Measurements from ENCODE around the gene CLPTM1. TPM values are rescaled to one million over a fixed set of nuclear protein-coding genes. Genes with fewer than 3 reads are reported as not detected.

The CLPTM1 gene
- total and polyA plus RNA-seq, 2 donors (not counting 1 experiment from before 2014, with no cell fraction given), result 121 to 129 TPM

DNA sequence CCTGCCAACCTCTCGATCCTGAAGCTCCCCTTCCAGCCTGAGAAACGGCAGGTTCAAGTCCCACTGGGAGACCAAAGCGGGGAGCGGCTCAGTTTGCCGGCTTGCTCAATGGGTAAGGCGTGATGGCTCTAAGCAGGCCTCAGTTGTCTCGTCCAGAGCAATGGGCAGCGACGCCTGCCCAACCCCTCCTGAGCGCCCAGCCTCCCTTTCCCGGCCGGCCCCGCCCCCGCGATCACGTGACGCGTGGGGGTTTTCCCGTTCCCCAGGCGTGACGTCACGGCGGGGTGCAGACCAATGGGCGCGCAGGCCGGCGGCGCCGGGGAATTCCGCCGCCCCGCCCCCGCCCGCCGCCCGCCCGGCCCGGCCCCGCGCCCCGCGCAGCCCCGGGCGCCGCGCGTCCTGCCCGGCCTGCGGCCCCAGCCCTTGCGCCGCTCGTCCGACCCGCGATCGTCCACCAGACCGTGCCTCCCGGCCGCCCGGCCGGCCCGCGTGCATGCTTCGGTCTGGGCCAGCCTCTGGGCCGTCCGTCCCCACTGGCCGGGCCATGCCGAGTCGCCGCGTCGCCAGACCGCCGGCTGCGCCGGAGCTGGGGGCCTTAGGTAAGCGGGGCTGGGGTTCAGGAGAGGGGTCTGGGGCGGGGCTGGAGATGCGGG is 46.0 kb downstream of the CLPTM1 start, which contains the start of gene RELB:
Gene RELB (plus strand): TSS at position 378 of the 653 bp plus-strand sequence. CDS start 116 bp downstream, at position 494.
- Histone ChIP-seq H3K36me3 (replicated peaks in 1 of 2; ENCODE audit: control extremely low read depth in 1 of 2, control insufficient read depth in 1 of 2, extremely low read depth in 1 of 2, insufficient read depth in 2 of 2, low read length in 1 of 2) (peaks cover 3 to 16% of the 10 kb centered on the region in 2 experiments), H3K4me3 (ENCODE audit: control extremely low read depth in 1 of 5, extremely low read depth in 1 of 5, insufficient read depth in 1 of 5, low read depth in 2 of 5, low read length in 4 of 5) (peak within 1 kb of the TSS in 4 of 5 experiments; percentile 75 to 95 (median 82)), H3K27me3 (replicated peaks in 1 of 4; ENCODE audit: control extremely low read depth in 1 of 4, control insufficient read depth in 3 of 4, insufficient read depth in 4 of 4, low read length in 3 of 4) (no peaks in the 10 kb centered on the region), H3K79me2 (ENCODE audit: control insufficient read depth, insufficient read depth, low read length) (peaks cover 44% of the 10 kb centered on the region), H3K9ac (ENCODE audit: low read length) (peak within 1 kb of the TSS; percentile 100), H3K27ac (ENCODE audit: low read length in 2 of 2) (peak within 1 kb of the TSS; percentile 100), H4K20me1 (ENCODE audit: control insufficient read depth, insufficient read depth, low read length, poor library complexity, severe bottlenecking) (peaks cover 32% of the 10 kb centered on the region), H2AFZ (ENCODE audit: insufficient read depth, low read depth, low read length, poor library complexity, severe bottlenecking) (peak within 1 kb of the TSS; percentile 58), H3K4me2 (replicated peaks; ENCODE audit: low read depth, low read length, poor library complexity, severe bottlenecking) (peak within 1 kb of the TSS; percentile 92), H3K4me1 (ENCODE audit: control insufficient read depth in 2 of 2, insufficient read depth in 2 of 2, low read length in 2 of 2) (peaks cover 13 to 15% of the 10 kb centered on the region in 2 donors), H3K9me3 (ENCODE audit: control extremely low read depth in 1 of 3, control insufficient read depth in 2 of 3, insufficient read depth in 1 of 3, low read length in 2 of 3) (no peaks in the 10 kb centered on the region)
- POLR2A ChIA-PET, result interaction anchor here (0.6 to 2.1 kb wide), 18 partner anchors 11 to 177 kb away, joined by 3 to 18 read pairs (median 9); partner anchors contain the start of genes CLASRP, CLPTM1, GEMIN7 and PPP1R37
- DNase-seq, result peak; percentile 96
- Mint-ChIP-seq H3K4me3 (peak within 1 kb of the TSS; percentile 96), H3K4me1 (peaks cover 32% of the 10 kb centered on the region), H3K9me3 (ENCODE audit: insufficient read depth) (no peaks in the 10 kb centered on the region), H3K27me3 (no peaks in the 10 kb centered on the region), H3K27ac (peak within 1 kb of the TSS; percentile 97)
- ATAC-seq (ENCODE audit: low read depth), result peak; percentile 48
- intact Hi-C loops (cut with micrococcal nuclease), result loop anchor here (1.0 to 5.0 kb wide), 3 partner anchors 74 to 406 kb away; partner anchors contain the start of genes POLR1G and PPP1R13L
- CTCF ChIA-PET, result interaction anchor here (0.9 to 1.5 kb wide), 11 partner anchors 12 to 58 kb away, joined by 3 to 7 read pairs (median 3); no protein-coding TSS in a partner anchor
- TF ChIP-seq, protein P1, sequence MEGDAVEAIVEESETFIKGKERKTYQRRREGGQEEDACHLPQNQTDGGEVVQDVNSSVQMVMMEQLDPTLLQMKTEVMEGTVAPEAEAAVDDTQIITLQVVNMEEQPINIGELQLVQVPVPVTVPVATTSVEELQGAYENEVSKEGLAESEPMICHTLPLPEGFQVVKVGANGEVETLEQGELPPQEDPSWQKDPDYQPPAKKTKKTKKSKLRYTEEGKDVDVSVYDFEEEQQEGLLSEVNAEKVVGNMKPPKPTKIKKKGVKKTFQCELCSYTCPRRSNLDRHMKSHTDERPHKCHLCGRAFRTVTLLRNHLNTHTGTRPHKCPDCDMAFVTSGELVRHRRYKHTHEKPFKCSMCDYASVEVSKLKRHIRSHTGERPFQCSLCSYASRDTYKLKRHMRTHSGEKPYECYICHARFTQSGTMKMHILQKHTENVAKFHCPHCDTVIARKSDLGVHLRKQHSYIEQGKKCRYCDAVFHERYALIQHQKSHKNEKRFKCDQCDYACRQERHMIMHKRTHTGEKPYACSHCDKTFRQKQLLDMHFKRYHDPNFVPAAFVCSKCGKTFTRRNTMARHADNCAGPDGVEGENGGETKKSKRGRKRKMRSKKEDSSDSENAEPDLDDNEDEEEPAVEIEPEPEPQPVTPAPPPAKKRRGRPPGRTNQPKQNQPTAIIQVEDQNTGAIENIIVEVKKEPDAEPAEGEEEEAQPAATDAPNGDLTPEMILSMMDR (IDR thresholded peaks at IDR 0.05), result no peak
- TF ChIP-seq EZH2 (IDR thresholded peaks at IDR 0.05; ENCODE audit: borderline replicate concordance, insufficient read depth, low read depth, low read length, poor library complexity, severe bottlenecking), result no peak
- WGBS (ENCODE audit: insufficient coverage), result 2% methylated on average over 65 of the region's 79 CpGs

DNA sequence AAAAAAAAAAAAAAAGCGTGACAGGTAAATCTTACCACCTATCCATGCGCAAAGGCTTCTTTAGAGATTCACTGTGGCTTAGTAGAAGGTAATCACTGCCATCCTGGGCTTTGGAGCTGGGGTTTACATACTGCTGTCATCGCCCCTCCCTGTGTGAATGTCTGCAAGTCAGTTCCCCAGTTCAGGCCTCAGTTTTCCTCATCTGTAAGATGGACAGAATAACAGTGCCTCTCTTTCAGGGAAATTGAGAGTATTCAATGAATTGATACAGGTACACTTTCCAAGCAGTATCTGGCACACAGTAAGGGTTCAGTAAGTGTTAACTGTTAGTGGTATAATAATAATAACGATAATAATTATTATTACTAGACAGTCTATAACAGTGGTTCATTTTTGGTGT is 48.3 kb downstream of the CLPTM1 start:
- no peak overlapping the region for H3K9ac ChIP-seq (ENCODE audit: low read length)
- H3K27ac ChIP-seq (ENCODE audit: low read length in 2 of 2), result no peak overlapping the region
- TF ChIP-seq, protein P1 (IDR thresholded peaks at IDR 0.05), result no peak
- no peak for TF ChIP-seq EZH2 (IDR thresholded peaks at IDR 0.05; ENCODE audit: borderline replicate concordance, insufficient read depth, low read depth, low read length, poor library complexity, severe bottlenecking)
- H3K79me2 ChIP-seq (ENCODE audit: control insufficient read depth, insufficient read depth, low read length), result peaks cover 57% of the 10 kb centered on the region
- intact Hi-C loops (cut with micrococcal nuclease), result loop anchor here (5.0 kb wide), 2 partner anchors 251 to 404 kb away; partner anchors contain the start of genes POLR1G and PPP1R13L
- no peaks in the 10 kb centered on the region for H3K27me3 Mint-ChIP-seq
- no peak overlapping the region for H2AFZ ChIP-seq (ENCODE audit: insufficient read depth, low read depth, low read length, poor library complexity, severe bottlenecking)
- no peaks in the 10 kb centered on the region for H3K9me3 Mint-ChIP-seq (ENCODE audit: insufficient read depth)
- no peaks in the 10 kb centered on the region for H3K9me3 ChIP-seq (ENCODE audit: control extremely low read depth in 1 of 3, control insufficient read depth in 2 of 3, insufficient read depth in 1 of 3, low read length in 2 of 3)
- peaks cover 36% of the 10 kb centered on the region for H3K4me1 Mint-ChIP-seq
- H3K4me2 ChIP-seq (replicated peaks; ENCODE audit: low read depth, low read length, poor library complexity, severe bottlenecking), result no peak overlapping the region
- H3K4me3 Mint-ChIP-seq, result peak overlapping the region; percentile 66
- ATAC-seq (ENCODE audit: low read depth) (no peak), DNase-seq (no peak)
- ChIA-PET CTCF (interaction anchor here (1.2 kb wide), 1 partner anchor 56 kb away, joined by 4 read pairs; no protein-coding TSS in a partner anchor), POLR2A (interaction anchor here (0.8 kb wide), 1 partner anchor 35 kb away, joined by 3 read pairs; the partner anchor contains the start of gene CLASRP)
- no peak overlapping the region for H3K4me3 ChIP-seq (ENCODE audit: control extremely low read depth in 1 of 5, extremely low read depth in 1 of 5, insufficient read depth in 1 of 5, low read depth in 2 of 5, low read length in 4 of 5)
- H3K27me3 ChIP-seq (replicated peaks in 1 of 4; ENCODE audit: control extremely low read depth in 1 of 4, control insufficient read depth in 3 of 4, insufficient read depth in 4 of 4, low read length in 3 of 4), result no peaks in the 10 kb centered on the region
- peaks cover 3 to 27% of the 10 kb centered on the region in 2 experiments for H3K36me3 ChIP-seq (replicated peaks in 1 of 2; ENCODE audit: control extremely low read depth in 1 of 2, control insufficient read depth in 1 of 2, extremely low read depth in 1 of 2, insufficient read depth in 2 of 2, low read length in 1 of 2)
- H3K4me1 ChIP-seq (ENCODE audit: control insufficient read depth in 2 of 2, insufficient read depth in 2 of 2, low read length in 2 of 2), result peaks cover 16 to 22% of the 10 kb centered on the region in 2 donors
- WGBS (ENCODE audit: insufficient coverage), result 88% methylated on average over 1 of the region's 4 CpGs
- peak overlapping the region; percentile 41 for H3K27ac Mint-ChIP-seq
- H4K20me1 ChIP-seq (ENCODE audit: control insufficient read depth, insufficient read depth, low read length, poor library complexity, severe bottlenecking), result peaks cover 45% of the 10 kb centered on the region
